GM18861 (cell line): ENCODE data around the gene MYL12B.

Experiments used
- ATAC-seq: cut with Tn5 transposase; IDR thresholded peaks from one replicate; pipeline ENCODE4 v1.9.1; 2021; ENCODE audit not compliant: unreplicated experiment

MYL12B gene

GRCh38 chr18:3234457-3234856, 27.5 kb upstream of the MYL12B start:
- ATAC-seq = no peak

- no peak for ATAC-seq
Measured at GRCh38 chr18:3235846-3236245, 26.1 kb upstream of the MYL12B start.

- no peak for ATAC-seq
Measured at GRCh38 chr18:3236470-3236869, 25.5 kb upstream of the MYL12B start.

- no peak for ATAC-seq
Measured at GRCh38 chr18:3238742-3239141, 23.2 kb upstream of the MYL12B start.

- ATAC-seq = no peak
Measured at GRCh38 chr18:3245185-3245564, 16.8 kb upstream of the MYL12B start.

GRCh38 chr18:3245853-3246634, 15.9 kb upstream of the MYL12B start:
- peak; percentile 48 for ATAC-seq

- no peak for ATAC-seq
Measured at GRCh38 chr18:3246635-3247239, 15.2 kb upstream of the MYL12B start.

GRCh38 chr18:3247240-3248061, 14.5 kb upstream of the MYL12B start, which contains the start of gene MYL12A:
Gene MYL12A, plus strand, starts transcription at chr18:3247801. Its CDS starts 5,447 bp downstream, at chr18:3253248.
- ATAC-seq = peak; percentile 61

- no peak for ATAC-seq
Measured at GRCh38 chr18:3248062-3248657, 13.8 kb upstream of the MYL12B start.

- ATAC-seq = no peak
Measured at GRCh38 chr18:3248658-3249359, 13.1 kb upstream of the MYL12B start.

- no peak for ATAC-seq
Measured at GRCh38 chr18:3250237-3251107, 11.5 kb upstream of the MYL12B start.

GRCh38 chr18:3251249-3251962, 10.5 kb upstream of the MYL12B start:
- no peak for ATAC-seq

- ATAC-seq = no peak
Measured at GRCh38 chr18:3251963-3252277, 10.0 kb upstream of the MYL12B start.

- no peak for ATAC-seq
Measured at GRCh38 chr18:3252843-3253242, 9.1 kb upstream of the MYL12B start.

- ATAC-seq = no peak
Measured at GRCh38 chr18:3254725-3255124, 7.2 kb upstream of the MYL12B start.

- no peak for ATAC-seq
Measured at GRCh38 chr18:3255611-3256165, 6.2 kb upstream of the MYL12B start.

GRCh38 chr18:3256693-3257626, 5.0 kb upstream of the MYL12B start:
- ATAC-seq = no peak

GRCh38 chr18:3257627-3258120, 4.3 kb upstream of the MYL12B start:
- ATAC-seq = no peak
